ENCODE results near the gene PLCB1.

Gene PLCB1

GRCh38 chr20:8388141-8388540 lies 256.1 kb downstream of the PLCB1 start:
- no peaks in the 10 kb centered on the region for H3K27me3 Mint-ChIP-seq (ENCODE audit: low read depth)
- H3K27ac Mint-ChIP-seq: no peak overlapping the region
- H3K4me3 Mint-ChIP-seq: no peak overlapping the region
- H3K4me1 Mint-ChIP-seq (ENCODE audit: low read depth): no peaks in the 10 kb centered on the region
- H3K9me3 Mint-ChIP-seq: no peaks in the 10 kb centered on the region
- no peaks in the 10 kb centered on the region for H3K36me3 Mint-ChIP-seq (ENCODE audit: low read depth)

- H3K36me3 Mint-ChIP-seq (ENCODE audit: low read depth): no peaks in the 10 kb centered on the region
- H3K4me1 Mint-ChIP-seq (ENCODE audit: low read depth): no peaks in the 10 kb centered on the region
- H3K27ac Mint-ChIP-seq: no peak overlapping the region
- no peak overlapping the region for H3K4me3 Mint-ChIP-seq
- H3K27me3 Mint-ChIP-seq (ENCODE audit: low read depth): no peaks in the 10 kb centered on the region
- H3K9me3 Mint-ChIP-seq: no peaks in the 10 kb centered on the region
These were observed 256.6 kb downstream of the PLCB1 start for GRCh38 chr20:8388707-8389106.

GRCh38 chr20:8389381-8390036 lies 257.4 kb downstream of the PLCB1 start:
- H3K9me3 Mint-ChIP-seq: no peaks in the 10 kb centered on the region
- H3K4me1 Mint-ChIP-seq (ENCODE audit: low read depth): peaks cover 2% of the 10 kb centered on the region
- no peaks in the 10 kb centered on the region for H3K27me3 Mint-ChIP-seq (ENCODE audit: low read depth)
- H3K4me3 Mint-ChIP-seq: no peak overlapping the region
- no peak overlapping the region for H3K27ac Mint-ChIP-seq
- no peaks in the 10 kb centered on the region for H3K36me3 Mint-ChIP-seq (ENCODE audit: low read depth)

GRCh38 chr20:8390037-8390433 lies 258.0 kb downstream of the PLCB1 start:
- H3K27ac Mint-ChIP-seq: no peak overlapping the region
- no peaks in the 10 kb centered on the region for H3K27me3 Mint-ChIP-seq (ENCODE audit: low read depth)
- peaks cover 3% of the 10 kb centered on the region for H3K4me1 Mint-ChIP-seq (ENCODE audit: low read depth)
- no peak overlapping the region for H3K4me3 Mint-ChIP-seq
- H3K9me3 Mint-ChIP-seq: no peaks in the 10 kb centered on the region
- H3K36me3 Mint-ChIP-seq (ENCODE audit: low read depth): no peaks in the 10 kb centered on the region

- H3K27me3 Mint-ChIP-seq (ENCODE audit: low read depth): no peaks in the 10 kb centered on the region
- no peak overlapping the region for H3K4me3 Mint-ChIP-seq
- no peaks in the 10 kb centered on the region for H3K9me3 Mint-ChIP-seq
- no peak overlapping the region for H3K27ac Mint-ChIP-seq
- peaks cover 3% of the 10 kb centered on the region for H3K4me1 Mint-ChIP-seq (ENCODE audit: low read depth)
- H3K36me3 Mint-ChIP-seq (ENCODE audit: low read depth): no peaks in the 10 kb centered on the region
These were observed 258.4 kb downstream of the PLCB1 start for GRCh38 chr20:8390500-8390899.

- no peaks in the 10 kb centered on the region for H3K27me3 Mint-ChIP-seq (ENCODE audit: low read depth)
- peaks cover 4% of the 10 kb centered on the region for H3K4me1 Mint-ChIP-seq (ENCODE audit: low read depth)
- H3K27ac Mint-ChIP-seq: no peak overlapping the region
- H3K4me3 Mint-ChIP-seq: no peak overlapping the region
- H3K36me3 Mint-ChIP-seq (ENCODE audit: low read depth): no peaks in the 10 kb centered on the region
- no peaks in the 10 kb centered on the region for H3K9me3 Mint-ChIP-seq
These were observed 261.3 kb downstream of the PLCB1 start for GRCh38 chr20:8393381-8393780.

- Mint-ChIP-seq H3K4me1 (ENCODE audit: low read depth) (peaks cover 4% of the 10 kb centered on the region), H3K27ac (no peak overlapping the region), H3K36me3 (ENCODE audit: low read depth) (no peaks in the 10 kb centered on the region), H3K9me3 (no peaks in the 10 kb centered on the region), H3K4me3 (no peak overlapping the region), H3K27me3 (ENCODE audit: low read depth) (no peaks in the 10 kb centered on the region)
These were observed 262.4 kb downstream of the PLCB1 start for GRCh38 chr20:8394308-8394945.

- Mint-ChIP-seq H3K4me1 (ENCODE audit: low read depth) (peaks cover 11% of the 10 kb centered on the region), H3K27me3 (ENCODE audit: low read depth) (no peaks in the 10 kb centered on the region), H3K36me3 (ENCODE audit: low read depth) (no peaks in the 10 kb centered on the region), H3K4me3 (no peak overlapping the region), H3K27ac (no peak overlapping the region), H3K9me3 (no peaks in the 10 kb centered on the region)
These were observed 263.9 kb downstream of the PLCB1 start for GRCh38 chr20:8395956-8396355.

- Mint-ChIP-seq H3K27ac (no peak overlapping the region), H3K4me1 (ENCODE audit: low read depth) (peaks cover 11% of the 10 kb centered on the region), H3K9me3 (no peaks in the 10 kb centered on the region), H3K27me3 (ENCODE audit: low read depth) (no peaks in the 10 kb centered on the region), H3K4me3 (no peak overlapping the region), H3K36me3 (ENCODE audit: low read depth) (no peaks in the 10 kb centered on the region)
These were observed 266.4 kb downstream of the PLCB1 start for GRCh38 chr20:8398263-8399051.

GRCh38 chr20:8399947-8400346 lies 267.9 kb downstream of the PLCB1 start:
- Mint-ChIP-seq H3K4me1 (ENCODE audit: low read depth) (peaks cover 8% of the 10 kb centered on the region), H3K4me3 (no peak overlapping the region)

GRCh38 chr20:8400486-8400885 lies 268.4 kb downstream of the PLCB1 start:
- peaks cover 8% of the 10 kb centered on the region for H3K4me1 Mint-ChIP-seq (ENCODE audit: low read depth)
- no peak overlapping the region for H3K4me3 Mint-ChIP-seq
- no peaks in the 10 kb centered on the region for H3K9me3 Mint-ChIP-seq
- no peak overlapping the region for H3K27ac Mint-ChIP-seq
- H3K36me3 Mint-ChIP-seq (ENCODE audit: low read depth): no peaks in the 10 kb centered on the region
- no peaks in the 10 kb centered on the region for H3K27me3 Mint-ChIP-seq (ENCODE audit: low read depth)

More at GRCh38 chr20:8399947-8400346, 267.9 kb downstream of the PLCB1 start:
- Mint-ChIP-seq H3K36me3 (ENCODE audit: low read depth) (no peaks in the 10 kb centered on the region), H3K27ac (peak overlapping the region; percentile 5), H3K27me3 (ENCODE audit: low read depth) (no peaks in the 10 kb centered on the region), H3K9me3 (no peaks in the 10 kb centered on the region)

- no peak overlapping the region for H3K27ac Mint-ChIP-seq
- H3K4me1 Mint-ChIP-seq (ENCODE audit: low read depth): peaks cover 8% of the 10 kb centered on the region
- H3K4me3 Mint-ChIP-seq: no peak overlapping the region
- H3K36me3 Mint-ChIP-seq (ENCODE audit: low read depth): no peaks in the 10 kb centered on the region
- H3K9me3 Mint-ChIP-seq: no peaks in the 10 kb centered on the region
- no peaks in the 10 kb centered on the region for H3K27me3 Mint-ChIP-seq (ENCODE audit: low read depth)
These were observed 269.5 kb downstream of the PLCB1 start for GRCh38 chr20:8401556-8401955.

- Mint-ChIP-seq H3K27me3 (ENCODE audit: low read depth) (no peaks in the 10 kb centered on the region), H3K27ac (no peak overlapping the region), H3K4me1 (ENCODE audit: low read depth) (peaks cover 8% of the 10 kb centered on the region), H3K9me3 (no peaks in the 10 kb centered on the region), H3K4me3 (no peak overlapping the region), H3K36me3 (ENCODE audit: low read depth) (no peaks in the 10 kb centered on the region)
These were observed 270.7 kb downstream of the PLCB1 start for GRCh38 chr20:8402798-8403197.

- H3K4me1 Mint-ChIP-seq (ENCODE audit: low read depth): peaks cover 3% of the 10 kb centered on the region
- no peaks in the 10 kb centered on the region for H3K36me3 Mint-ChIP-seq (ENCODE audit: low read depth)
- no peak overlapping the region for H3K27ac Mint-ChIP-seq
- H3K4me3 Mint-ChIP-seq: no peak overlapping the region
- no peaks in the 10 kb centered on the region for H3K27me3 Mint-ChIP-seq (ENCODE audit: low read depth)
- no peaks in the 10 kb centered on the region for H3K9me3 Mint-ChIP-seq
These were observed 273.0 kb downstream of the PLCB1 start for GRCh38 chr20:8404912-8405635.
